Heart left ventricle (tissue), 13 donors: ENCODE results near the gene ZDHHC22.

ENCODE experiments used
- CTCF ChIP-seq, 12 donors: fragments of 200-600 bp; sonication (generic) in 4 of 12; IDR thresholded peaks; one replicate each; pipeline versions ENCODE4 v1.5.0 to v1.8.0; 2018 to 2022; ENCODE audit warnings: antibody characterized with exemption in 12 of 12, mild to moderate bottlenecking in 5 of 12
- POLR2A ChIP-seq, 2 donors: fragments of 450-650 bp; IDR thresholded peaks; one replicate each; pipeline ENCODE4 v1.6.1; 2017; ENCODE audit warnings: antibody characterized with exemption in 2 of 2, mild to moderate bottlenecking in 2 of 2, moderate library complexity in 2 of 2
- donor health status: ischemic (EF 13 %, LVEDD 7.1; RV severe dilation, severe dysfunction).
- donor health status: DM: no; HTN: yes; CAD: no.
- donor health status: DM: no; HTN: no; CAD: no.
- donor health status: ischemic (EF 25% LVEDD 6.9; RV normal size, moderate dysfunction).
- donor health status: ischemic (EF 25% LVEDD 5.7; RV mildly dilated, moderate dysfunction).
- donor health status: ischemic (EF 35%, LVEDD 5.7; RV mildly dilated, moderate dysfunction).
- donor health status: nonischemic (EF 11% LVEDD 7.7; RV severe dilation, severe dysfunction).
- donor health status: DM: yes; HTN: yes; CAD: no.
- donor health status: PGD.
- donor health status: ischemic (EF 29% LVEDD 5.4; RV normal size, mild dysfunction).
- donor health status: nonischemic (EF 23%, LVEDD 6.1; RV moderate dilation, normal function).

GRCh38 chr14:77099425-77100167 is 42.0 kb downstream of the ZDHHC22 start:
- TF ChIP-seq CTCF (IDR thresholded peaks at IDR 0.05) = no peak
- TF ChIP-seq POLR2A (IDR thresholded peaks at IDR 0.05) = no peak
